ENCODE results near the gene C1QTNF9.

DNA sequence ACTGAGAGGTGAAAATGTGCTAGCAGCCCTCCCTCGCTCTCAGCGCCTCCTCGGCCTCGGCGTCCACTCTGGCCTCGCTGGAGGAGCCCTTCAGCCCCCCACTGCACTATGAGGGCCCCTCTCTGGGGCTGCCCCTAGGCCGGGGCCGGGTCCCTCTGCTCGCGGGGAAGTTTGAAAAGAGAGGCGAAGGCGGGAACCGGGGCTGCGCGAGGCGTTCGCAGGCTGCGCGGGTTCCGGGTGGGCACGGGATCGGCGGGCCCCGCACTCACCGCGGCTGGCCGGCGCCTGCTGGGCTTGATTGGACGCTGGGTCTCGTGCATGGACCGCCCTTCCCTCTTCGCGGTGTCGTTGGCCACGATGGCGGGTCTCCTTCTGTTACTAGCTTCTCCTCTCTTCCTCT, 29.3 kb downstream of the C1QTNF9 start:
- TF ChIP-seq, protein P1, sequence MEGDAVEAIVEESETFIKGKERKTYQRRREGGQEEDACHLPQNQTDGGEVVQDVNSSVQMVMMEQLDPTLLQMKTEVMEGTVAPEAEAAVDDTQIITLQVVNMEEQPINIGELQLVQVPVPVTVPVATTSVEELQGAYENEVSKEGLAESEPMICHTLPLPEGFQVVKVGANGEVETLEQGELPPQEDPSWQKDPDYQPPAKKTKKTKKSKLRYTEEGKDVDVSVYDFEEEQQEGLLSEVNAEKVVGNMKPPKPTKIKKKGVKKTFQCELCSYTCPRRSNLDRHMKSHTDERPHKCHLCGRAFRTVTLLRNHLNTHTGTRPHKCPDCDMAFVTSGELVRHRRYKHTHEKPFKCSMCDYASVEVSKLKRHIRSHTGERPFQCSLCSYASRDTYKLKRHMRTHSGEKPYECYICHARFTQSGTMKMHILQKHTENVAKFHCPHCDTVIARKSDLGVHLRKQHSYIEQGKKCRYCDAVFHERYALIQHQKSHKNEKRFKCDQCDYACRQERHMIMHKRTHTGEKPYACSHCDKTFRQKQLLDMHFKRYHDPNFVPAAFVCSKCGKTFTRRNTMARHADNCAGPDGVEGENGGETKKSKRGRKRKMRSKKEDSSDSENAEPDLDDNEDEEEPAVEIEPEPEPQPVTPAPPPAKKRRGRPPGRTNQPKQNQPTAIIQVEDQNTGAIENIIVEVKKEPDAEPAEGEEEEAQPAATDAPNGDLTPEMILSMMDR (IDR thresholded peaks at IDR 0.05; ENCODE audit: low read depth, low read length, missing input control), result no peak
- TF ChIP-seq RAD21 (IDR thresholded peaks at IDR 0.05) (no peak), RXRA (IDR thresholded peaks at IDR 0.05) (no peak), TAF1 (conservative IDR thresholded peaks at IDR 0.05) (no peak), FOXA1 (IDR thresholded peaks at IDR 0.05) (no peak)
- TF ChIP-seq, protein P2, sequence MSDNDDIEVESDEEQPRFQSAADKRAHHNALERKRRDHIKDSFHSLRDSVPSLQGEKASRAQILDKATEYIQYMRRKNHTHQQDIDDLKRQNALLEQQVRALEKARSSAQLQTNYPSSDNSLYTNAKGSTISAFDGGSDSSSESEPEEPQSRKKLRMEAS (IDR thresholded peaks at IDR 0.05), result no peak

Data from liver (tissue), 3 donors.